NCI-H774 (cell line): ENCODE results near the gene ADAM15.
A peak's percentile ranks its signal among the peaks of the same experiment; 100 is the strongest.

Experiments used
- DNase-seq: peaks from one replicate; lab custom pipeline; 2025; lab: John Stamatoyannopoulos, UW

The ADAM15 gene

DNA sequence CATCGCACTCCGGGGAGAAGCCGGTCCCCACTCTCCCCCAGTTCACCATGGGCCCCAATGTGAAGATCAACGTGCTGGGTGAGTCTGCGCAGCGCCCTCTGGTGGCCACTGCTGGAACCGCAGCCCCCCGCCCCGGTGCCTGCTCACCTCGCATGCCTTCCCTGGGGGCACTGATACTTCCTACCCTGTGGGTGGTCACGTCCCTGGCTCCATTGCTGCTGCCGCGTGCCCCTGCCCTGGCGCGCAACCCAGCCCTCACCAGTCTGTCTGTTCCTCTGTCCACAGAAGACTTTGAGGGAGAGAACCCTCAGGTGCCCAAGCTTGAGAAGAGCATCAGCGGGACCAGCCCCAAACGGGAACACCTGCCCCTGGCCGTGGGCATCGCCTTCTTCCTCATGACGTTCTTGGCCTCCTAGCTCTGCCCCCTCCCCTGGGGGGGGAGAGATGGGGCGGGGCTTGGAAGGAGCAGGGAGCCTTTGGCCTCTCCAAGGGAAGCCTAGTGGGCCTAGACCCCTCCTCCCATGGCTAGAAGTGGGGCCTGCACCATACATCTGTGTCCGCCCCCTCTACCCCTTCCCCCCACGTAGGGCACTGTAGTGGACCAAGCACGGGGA lies 35.1 kb downstream of the ADAM15 start:
- peak; percentile 31 for DNase-seq

DNA sequence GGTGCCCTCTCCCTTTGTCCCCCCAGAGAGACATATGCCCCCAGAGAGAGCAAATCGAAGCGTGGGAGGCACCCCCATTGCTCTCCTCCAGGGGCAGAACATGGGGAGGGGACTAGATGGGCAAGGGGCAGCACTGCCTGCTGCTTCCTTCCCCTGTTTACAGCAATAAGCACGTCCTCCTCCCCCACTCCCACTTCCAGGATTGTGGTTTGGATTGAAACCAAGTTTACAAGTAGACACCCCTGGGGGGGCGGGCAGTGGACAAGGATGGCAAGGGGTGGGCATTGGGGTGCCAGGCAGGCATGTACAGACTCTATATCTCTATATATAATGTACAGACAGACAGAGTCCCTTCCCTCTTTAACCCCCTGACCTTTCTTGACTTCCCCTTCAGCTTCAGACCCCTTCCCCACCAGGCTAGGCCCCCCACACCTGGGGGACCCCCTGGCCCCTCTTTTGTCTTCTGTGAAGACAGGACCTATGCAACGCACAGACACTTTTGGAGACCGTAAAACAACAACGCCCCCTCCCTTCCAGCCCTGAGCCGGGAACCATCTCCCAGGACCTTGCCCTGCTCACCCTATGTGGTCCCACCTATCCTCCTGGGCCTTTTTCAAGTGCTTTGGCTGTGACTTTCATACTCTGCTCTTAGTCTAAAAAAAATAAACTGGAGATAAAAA lies 35.9 kb downstream of the ADAM15 start:
- DNase-seq, result no peak

DNA sequence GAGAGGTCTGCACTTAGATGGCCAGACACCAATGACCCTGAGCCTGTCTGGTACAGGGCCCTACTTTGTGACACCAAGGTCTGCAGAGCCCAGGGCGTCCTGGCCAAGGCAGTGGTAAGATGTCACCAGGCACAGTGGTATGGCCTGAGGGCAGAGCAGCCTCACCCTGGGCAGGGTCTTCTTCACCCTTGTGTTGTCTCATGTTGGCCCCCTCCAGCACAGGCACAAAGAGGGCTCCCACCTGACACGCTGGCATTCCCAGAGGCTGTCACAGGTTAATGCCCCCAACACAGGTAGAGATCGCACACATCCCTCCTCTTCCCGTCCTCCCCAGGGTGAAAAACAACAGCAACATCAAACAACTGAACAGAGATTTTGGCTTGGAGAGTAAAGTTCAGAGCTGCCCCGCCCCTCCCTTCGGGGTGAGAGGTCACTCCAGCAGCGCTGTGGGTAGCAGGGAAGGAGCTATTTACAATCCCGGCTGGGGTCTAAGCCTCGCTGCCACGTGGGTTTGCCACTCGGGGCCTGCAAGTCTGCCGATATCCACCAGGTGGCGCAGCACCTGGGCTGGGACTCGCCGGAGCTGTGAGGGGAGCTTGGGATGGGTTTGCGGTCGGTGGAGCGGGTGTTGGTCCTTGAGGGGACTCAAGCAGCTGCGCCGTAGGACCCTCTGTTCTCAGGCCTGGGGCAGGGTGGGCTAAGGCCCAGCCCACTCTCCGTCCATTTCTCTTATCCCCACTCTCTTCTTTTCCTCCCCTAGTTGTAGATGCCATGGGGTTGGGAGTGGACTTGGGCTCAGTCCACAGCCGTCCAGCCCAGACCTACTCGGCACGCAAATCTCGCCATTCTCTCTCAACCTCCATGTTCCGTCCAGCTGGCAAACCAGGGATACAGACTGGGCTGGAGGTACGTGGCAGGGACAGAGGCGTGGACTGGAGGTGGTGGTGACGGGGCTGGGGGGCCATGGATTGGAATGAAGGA lies 40.2 kb downstream of the ADAM15 start:
- DNase-seq, result peak; percentile 61

DNA sequence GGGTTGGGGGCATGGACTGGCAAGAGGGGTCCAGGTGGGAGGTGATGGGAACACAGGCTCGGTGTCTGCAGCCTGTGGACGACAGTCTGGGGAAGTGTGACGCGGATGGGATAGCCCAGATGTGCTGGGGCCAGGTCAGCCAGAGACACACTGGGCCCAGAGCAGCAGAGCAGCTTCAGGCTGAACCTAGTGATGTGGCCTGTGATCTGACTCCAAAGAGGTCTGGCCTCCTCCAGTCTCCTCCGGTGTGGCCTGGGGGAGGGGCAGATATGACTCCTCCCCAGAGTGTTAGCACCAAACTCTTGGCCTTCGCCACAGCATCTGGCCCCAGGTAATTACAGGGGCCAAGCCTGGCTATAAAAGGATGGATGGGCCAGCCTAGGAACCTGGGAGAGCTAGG lies 41.0 kb downstream of the ADAM15 start:
- no peak for DNase-seq

DNA sequence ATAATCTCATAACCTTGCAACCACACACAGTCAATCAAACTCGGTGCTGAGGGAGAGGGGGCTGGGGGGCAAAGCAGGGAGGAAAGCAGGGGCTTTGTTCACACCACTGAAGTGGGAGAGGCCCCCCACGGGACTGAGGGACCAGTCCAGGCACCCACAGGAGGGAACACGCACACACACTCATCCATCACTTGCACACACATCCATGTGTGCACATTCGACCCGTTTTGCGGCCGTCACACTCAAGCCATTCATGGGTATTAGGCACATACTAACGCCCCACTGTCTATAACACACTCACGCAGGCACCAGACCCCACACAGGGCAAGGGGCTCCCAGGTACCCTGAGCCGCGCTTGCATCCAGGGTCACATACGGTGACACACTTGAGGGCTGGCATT lies 41.5 kb downstream of the ADAM15 start:
- DNase-seq, result no peak

DNA sequence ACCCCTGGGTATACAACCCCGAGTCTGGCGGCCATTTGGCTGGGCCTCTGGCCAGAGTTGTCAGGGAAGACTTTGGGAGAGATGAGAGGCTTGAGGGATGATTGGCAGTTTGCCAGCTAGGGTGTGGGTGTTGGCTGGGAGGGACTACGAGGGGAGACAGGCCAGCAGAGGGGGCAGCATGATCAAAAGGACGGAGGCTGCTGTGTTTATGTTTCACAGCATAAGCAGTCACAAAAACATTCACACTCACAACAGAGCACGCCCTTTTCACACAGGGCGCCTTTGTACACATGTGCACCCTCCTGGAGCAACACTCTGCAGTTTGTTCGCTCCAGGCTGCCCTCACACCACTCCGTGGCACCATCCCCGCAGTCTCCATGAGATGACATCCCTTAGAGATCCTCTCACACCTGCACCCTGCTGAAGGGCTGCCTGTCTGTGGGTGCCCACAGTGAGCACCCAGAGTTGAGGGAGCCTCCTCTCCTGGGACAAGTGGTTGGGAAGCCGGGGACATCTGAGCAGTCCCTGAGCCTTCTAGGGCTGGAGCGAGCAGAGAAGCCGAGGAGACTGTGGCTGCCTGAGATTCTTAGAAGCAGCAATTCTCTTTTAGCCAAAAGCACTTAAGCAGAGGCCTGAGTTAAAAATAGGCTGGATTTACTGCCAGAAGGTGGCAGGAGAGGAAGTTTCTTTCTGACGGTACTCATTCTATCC lies 43.0 kb downstream of the ADAM15 start:
- DNase-seq, result no peak

DNA sequence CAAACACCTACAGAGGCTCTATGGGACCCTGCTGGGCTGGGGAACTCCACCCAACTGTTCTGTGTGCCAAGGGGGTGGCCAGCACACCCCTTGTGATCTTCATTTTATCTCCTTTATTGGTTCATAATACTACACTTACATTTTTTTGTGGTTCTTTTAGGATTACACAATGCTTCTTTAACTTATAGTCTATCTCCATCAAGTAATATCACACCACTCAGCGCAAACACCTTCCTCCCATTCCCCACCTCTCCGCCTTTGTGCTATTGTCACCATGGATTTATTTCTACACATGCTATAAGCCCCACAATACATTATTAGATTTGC lies 43.5 kb downstream of the ADAM15 start:
- DNase-seq, result no peak

DNA sequence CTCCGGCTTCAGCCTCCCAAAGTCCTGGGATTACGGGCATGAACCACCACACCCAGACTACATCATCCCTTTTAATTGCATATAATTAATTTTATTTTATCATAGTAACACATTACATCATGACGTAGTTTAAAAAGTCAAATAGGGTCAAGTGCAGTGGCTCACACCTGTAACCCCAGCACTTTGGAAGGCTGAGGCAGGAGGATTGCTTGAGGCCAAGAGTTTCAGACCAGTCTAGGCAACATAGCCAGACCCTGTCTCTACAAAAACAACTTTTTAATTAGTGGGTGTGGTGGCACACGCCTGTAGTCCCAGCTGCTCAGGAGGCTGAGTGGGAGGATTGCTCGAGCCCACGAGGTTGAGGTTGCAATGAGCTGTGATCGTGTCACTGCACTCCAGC lies 48.2 kb downstream of the ADAM15 start:
- DNase-seq, result no peak

DNA sequence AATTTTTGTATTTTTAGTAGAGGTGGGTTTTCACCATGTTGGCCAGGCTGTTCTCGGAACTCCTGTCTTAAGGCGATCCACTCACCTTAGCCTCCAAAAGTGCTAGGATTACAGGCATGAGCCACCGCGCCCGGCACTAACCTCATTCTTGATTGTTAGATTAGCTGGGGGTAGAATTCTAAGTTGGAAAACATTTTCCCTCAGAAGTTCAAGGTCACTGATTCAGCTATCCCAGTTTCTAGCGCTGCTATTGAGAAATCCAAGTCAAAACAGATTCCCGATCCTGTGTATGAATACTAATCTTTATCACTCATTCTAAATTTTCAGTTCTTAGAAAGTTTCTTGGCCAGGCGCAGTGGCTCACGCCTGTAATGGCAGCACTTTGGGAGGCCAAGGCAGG lies 52.2 kb downstream of the ADAM15 start:
- no peak for DNase-seq

DNA sequence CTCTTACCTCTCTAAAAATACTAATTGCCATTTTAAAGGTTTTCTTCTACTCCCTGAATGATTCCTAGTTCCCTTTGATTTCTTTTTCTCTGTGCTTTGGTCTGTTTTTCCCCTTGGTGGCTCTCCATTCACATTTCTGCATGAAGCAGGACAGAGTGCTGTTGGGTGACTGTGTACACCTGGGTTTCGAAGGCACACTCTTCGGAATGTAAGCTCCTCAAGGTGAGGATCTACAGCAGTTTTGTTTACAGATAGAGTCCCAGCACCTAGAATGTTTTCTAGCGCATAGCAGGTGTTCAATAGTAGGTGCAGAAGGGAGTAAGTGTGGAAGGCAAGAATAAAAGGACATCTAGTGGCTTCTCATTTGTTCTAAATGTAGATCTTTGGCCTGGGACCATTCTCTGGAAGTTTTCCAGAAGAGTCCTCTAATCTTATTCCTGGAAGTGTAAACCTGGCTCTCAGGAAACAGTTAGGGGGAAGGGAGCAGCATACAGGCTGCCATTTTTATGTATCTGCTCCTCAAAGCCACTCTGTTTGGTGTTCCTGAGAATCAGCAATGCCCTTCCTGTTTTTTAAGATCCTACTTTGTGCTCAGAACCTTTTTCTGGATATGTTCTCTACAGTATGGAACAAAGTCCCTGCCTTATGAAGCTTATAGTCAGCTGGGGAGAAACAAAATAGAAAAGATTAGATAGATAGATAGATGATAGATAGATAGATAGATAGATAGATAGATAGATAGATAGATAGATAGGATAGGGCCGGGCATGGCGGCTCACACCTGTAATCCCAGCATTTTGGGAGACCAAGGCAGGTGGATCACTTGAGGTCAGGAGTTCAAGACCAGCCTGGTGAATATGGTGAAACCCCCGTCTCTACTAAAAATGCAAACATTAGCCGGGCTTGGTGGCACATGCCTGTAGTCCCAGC lies 53.8 kb downstream of the ADAM15 start:
- no peak for DNase-seq

DNA sequence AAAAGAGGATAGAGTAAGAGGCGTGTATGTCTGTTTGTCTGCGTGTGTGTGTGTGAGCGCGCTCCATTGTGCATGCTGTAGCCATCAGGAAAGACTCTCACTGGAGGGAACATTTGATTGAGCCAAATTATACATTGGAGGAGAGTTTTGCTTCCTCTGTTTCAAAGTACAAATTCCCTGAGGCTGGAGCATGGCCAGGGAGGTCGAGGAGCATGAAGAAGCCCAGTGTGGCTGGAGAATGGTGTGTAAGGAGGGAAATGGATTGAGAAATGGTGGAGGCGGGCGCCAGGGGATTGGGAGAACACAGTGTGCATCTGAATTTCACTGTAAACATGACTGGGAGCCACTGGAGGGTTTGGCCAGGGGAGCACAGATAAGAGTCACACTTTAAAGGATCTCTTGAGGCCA lies 54.5 kb downstream of the ADAM15 start:
- DNase-seq, result no peak

DNA sequence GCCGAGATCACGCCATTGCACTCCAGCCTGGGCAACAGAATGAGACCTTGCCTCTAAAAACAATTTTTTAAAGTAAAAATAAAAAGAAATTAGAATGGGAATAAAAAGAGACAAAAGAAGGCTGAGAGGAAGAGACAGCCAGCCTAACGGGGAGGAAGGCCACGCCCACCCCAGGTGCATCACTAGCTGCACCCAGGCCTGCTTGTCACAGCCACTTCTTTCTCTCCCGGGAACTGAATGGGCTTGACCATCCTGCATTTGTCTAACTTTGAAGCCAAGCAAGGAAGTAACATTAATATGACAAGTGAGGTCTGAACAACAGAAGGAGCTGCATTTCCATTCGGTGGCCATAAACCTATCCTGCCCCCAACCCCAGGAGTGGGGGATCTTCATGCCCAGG lies 55.7 kb downstream of the ADAM15 start:
- DNase-seq, result no peak

DNA sequence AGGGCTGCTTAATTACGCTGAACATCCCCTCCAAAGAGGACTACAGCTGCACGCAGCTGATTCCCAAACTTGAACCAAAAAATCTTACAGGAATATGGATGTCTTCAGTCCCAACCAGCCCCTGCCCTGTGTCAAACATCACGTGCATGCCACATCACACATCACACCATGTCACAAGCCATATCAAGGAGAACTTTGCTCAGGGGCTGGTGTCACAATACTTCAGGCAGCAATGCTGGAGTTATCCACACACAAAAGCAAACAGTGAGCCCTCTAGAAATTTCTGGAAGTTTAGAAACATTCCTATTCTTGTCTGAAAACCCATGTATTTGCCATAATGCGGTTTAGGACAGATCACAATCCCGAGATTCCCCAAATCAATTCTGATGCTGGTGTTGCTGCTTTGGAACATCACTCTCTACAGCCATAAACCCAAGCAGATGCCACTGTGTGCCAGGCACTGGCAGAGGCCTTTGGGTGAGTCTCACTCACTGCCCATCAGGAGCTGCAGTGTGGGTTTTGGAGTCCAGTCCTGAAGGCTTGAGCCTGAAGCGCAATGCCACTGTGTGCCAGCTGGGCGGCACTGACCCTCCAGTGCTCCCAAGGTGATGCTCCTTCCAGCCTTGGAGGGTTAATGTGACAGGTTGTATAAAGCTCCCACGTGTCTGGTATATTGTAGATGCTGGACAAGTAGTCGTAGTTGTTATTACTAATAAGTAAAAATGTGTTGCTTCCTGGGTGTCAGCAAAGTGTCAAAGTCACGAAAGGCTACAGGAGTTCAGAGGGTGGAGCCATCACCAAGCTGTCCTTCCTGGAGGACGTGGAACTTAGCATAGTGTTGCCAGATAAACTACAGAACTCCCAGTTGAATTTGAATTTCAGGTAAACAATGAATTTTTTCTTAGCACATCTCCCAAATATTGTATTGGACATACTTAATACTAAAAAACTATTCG lies 56.5 kb downstream of the ADAM15 start:
- no peak for DNase-seq

DNA sequence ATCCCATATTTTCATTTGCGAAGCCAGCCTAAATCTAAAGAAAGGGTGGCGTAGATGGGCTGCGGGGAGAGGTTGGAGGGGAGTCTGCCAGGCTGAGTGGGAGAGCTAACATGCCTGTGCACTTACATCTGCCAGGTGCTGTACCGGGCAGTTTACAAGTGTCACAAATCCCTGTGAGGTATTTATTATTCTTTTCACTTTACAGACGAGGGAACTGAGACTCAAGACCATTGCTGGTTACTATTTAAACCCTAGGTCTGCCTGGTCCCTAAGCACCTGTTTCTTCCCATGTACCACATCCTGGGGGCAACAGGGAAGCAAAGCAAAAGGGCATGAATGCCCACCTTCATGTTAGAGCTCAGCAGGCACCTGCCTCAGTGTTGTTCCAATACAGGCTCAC lies 57.2 kb downstream of the ADAM15 start:
- DNase-seq, result no peak

DNA sequence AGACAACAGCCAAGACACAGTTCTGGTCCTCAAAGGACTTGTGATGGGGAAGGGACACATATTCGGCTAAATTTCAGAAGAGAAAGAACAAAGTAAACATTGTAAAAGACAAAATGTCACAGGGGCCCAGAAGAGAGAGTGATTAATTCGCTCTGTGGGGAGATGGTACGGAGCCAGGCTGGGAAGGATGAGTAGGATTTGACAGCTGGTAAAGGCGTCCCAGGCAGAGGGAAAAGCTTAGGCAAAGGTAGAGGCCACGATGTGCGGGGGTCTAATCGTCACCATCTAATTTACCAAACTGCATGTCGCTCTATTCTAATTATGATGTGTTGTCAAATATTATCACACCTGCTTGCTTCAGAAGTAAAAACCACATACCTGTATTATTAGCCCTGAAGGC lies 59.3 kb downstream of the ADAM15 start:
- DNase-seq, result no peak

DNA sequence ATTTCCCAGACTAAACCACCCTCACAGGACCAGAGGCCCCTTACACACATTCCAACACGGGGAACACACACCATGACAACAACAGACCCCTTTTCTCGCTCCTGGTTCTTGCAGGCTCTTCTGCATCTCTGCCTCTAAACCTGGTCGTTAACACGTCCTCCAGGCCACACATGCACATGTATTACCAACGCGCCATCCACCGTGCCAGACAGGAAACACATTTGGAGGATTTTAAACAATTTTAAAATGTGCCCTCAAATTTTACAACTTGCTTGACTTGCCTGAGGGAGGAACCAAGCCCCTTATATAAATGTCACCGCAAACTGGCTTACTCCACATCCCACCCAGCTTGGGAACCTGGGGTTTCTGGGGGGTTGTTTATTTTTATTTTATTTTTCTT lies 59.7 kb downstream of the ADAM15 start:
- DNase-seq, result no peak
